Activated CD4-positive, alpha-beta T cell treated with anti-CD3 and anti-CD28 coated beads for 36 hours (primary cell): ENCODE measurements around the gene KRTAP10-11. TPM values are rescaled to one million over a fixed set of nuclear protein-coding genes. Genes with fewer than 3 reads are reported as not detected.
"Not testable (repeated sequence)": the region's sequence is repeated elsewhere in the genome, so short reads cannot be mapped to it uniquely, and the experiment has no call there.

ENCODE experiments used
- ATAC-seq: fragments of 200-7000 bp; cut with Tn5 transposase; one replicate; pipeline ENCODE4 v1.10.0; 2021; ENCODE audit warnings: mild to moderate bottlenecking, moderate library complexity
- CTCF ChIA-PET: fragments of 350-600 bp; sonication (Branson Sonifier 250); formaldehyde crosslinking; loops from one replicate; lab custom pipeline; 2021; ENCODE audit warnings: antibody characterized with exemption; lab: Charles Lee
- POLR2A ChIA-PET: fragments of 350-600 bp; sonication (Branson Sonifier 250); formaldehyde crosslinking; loops from one replicate; lab custom pipeline; 2021; ENCODE audit warnings: antibody characterized with exemption, inconsistent platforms; lab: Charles Lee
- DNase-seq: peaks from one replicate; pipeline ENCODE4 v3.0.0-alpha.2; 2020
- H3K27ac Mint-ChIP-seq: one replicate; pipeline ENCODE4 v1.8.0; 2021; ENCODE audit warnings: mixed read lengths
- H3K27me3 Mint-ChIP-seq: one replicate; pipeline ENCODE4 v1.8.0; 2021; ENCODE audit warnings: mixed read lengths
- H3K36me3 Mint-ChIP-seq: one replicate; pipeline ENCODE4 v1.8.0; 2021; ENCODE audit warnings: low read depth, mixed read lengths
- H3K4me1 Mint-ChIP-seq: one replicate; pipeline ENCODE4 v1.8.0; 2021; ENCODE audit warnings: mixed read lengths
- H3K4me3 Mint-ChIP-seq: one replicate; pipeline ENCODE4 v1.8.0; 2021; ENCODE audit warnings: mild to moderate bottlenecking, moderate library complexity, mixed read lengths
- H3K9me3 Mint-ChIP-seq: one replicate; pipeline ENCODE4 v1.8.0; 2021; ENCODE audit warnings: low read depth, mixed read lengths
- intact Hi-C, 2 experiments: fragments of 100-400 bp; cut with DNase I in 1 of 2; cut with micrococcal nuclease in 1 of 2; formaldehyde crosslinking; loops; one replicate each; pipeline versions ENCODE4 v1.14.2 to v1.15.1; 2022 to 2024; cut with DNase I, micrococcal nuclease
- total RNA-seq, 2 experiments: library from RNA; stranded (reverse); gene quantifications; one replicate each; pipeline ENCODE4 v1.2.3, GENCODE V29; 2021

KRTAP10-11 gene
- total RNA-seq, 2 experiments from 2014 or later = not detected

DNA sequence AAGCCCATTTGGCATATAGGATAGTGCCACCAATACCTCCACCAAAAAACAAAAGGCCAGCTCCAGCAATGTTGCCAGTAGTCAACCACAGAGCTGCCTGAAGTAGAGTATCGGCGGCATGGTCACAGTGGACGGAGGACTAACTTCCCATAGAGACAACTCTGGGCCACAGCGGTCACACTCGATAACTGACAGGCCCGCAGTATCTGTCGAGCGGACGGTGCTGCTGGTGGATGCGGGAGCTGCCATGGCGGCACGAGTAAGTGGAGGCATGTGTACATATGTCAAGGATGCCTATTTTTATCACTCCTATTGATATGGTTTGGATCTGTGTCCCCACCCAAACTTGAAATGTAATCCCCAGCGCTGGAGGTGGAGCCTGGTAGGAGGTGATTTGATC, 31.7 kb downstream of the KRTAP10-11 start:
- Mint-ChIP-seq H3K27me3 (no peaks in the 10 kb centered on the region), H3K9me3 (peaks cover 11% of the 10 kb centered on the region), H3K4me3 (no peak overlapping the region), H3K4me1 (no peaks in the 10 kb centered on the region), H3K27ac (no peak overlapping the region), H3K36me3 (no peaks in the 10 kb centered on the region)
- no peak for ATAC-seq
- intact Hi-C loops = no loop called here
- ChIA-PET POLR2A (no interaction called here), CTCF (interaction anchor here (0.6 kb wide), 1 partner anchor 9 kb away, joined by 3 read pairs; no protein-coding TSS in a partner anchor)
- DNase-seq = no peak

DNA sequence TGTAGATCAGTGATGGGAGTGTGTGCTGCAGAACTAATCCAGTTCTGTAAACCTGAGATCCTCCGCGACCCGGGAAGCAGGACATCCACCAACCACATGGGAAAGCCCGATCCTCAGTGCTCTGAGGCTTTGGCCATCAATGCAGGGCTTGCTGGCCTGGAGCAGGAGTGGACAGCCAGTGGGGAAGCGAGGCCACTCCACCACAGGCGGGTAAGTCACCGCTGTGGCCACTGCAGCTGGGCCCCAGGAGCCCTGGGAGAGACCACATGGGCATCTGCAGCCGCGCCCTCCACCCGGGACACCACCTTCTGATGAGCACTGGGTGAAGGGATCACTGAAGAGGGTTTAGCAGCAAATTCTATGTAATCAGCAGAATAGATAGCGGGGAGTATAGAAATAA, 34.9 kb downstream of the KRTAP10-11 start:
- no peak for DNase-seq
- Mint-ChIP-seq H3K27ac (no peak overlapping the region), H3K4me3 (no peak overlapping the region), H3K36me3 (no peaks in the 10 kb centered on the region), H3K4me1 (peaks cover 3% of the 10 kb centered on the region), H3K9me3 (no peaks in the 10 kb centered on the region), H3K27me3 (peaks cover 4% of the 10 kb centered on the region)
- ATAC-seq = no peak
- ChIA-PET CTCF (no interaction called here), POLR2A (no interaction called here)
- intact Hi-C loops = no loop called here

DNA sequence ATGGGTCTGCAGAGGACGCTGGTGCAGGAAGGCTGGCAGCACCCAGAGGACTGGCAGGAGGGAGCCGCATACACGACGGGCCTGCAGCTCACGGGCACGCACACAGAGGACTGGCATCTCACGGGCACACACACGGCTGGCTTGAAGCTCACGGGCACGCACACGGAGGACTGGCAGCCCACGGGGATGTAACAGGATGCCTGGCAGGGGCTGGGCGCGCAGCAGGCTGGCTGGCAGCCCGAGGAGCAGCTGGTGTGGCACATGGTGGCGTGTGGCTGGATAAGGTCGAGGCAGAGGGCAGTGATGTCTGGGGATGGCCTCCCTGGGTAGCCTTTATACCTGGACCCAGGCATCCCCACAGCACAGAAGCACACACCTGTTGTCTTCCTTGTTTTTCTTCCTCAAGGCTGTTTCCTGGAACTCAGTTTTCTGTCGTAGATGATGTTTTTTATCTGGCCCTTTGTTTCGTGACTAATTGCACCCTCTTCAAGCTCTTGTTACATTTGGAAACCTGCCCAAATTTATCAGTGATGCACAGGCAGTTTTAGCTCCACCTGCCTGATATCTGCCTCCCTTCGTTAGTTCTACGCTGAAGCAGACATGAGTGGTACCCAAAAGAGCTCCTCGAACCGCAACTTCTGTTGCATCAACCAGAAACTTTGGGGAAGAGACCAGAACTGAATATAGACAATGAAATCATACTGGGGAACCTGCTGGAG, 35.8 kb downstream of the KRTAP10-11 start, which contains the start of gene KRTAP12-1:
TSS of gene KRTAP12-1 (minus strand) at position 303 of the 719 bp plus-strand sequence. CDS start at position 263, 40 bp downstream.
- Mint-ChIP-seq H3K27ac (no peak within 1 kb of the TSS), H3K4me3 (no peak within 1 kb of the TSS), H3K9me3 (no peaks in the 10 kb centered on the region), H3K36me3 (no peaks in the 10 kb centered on the region), H3K27me3 (peaks cover 9% of the 10 kb centered on the region), H3K4me1 (peaks cover 7% of the 10 kb centered on the region)
- ChIA-PET CTCF (no interaction called here), POLR2A (no interaction called here)
- DNase-seq (no peak), ATAC-seq (no peak)
- intact Hi-C loops = no loop called here

DNA sequence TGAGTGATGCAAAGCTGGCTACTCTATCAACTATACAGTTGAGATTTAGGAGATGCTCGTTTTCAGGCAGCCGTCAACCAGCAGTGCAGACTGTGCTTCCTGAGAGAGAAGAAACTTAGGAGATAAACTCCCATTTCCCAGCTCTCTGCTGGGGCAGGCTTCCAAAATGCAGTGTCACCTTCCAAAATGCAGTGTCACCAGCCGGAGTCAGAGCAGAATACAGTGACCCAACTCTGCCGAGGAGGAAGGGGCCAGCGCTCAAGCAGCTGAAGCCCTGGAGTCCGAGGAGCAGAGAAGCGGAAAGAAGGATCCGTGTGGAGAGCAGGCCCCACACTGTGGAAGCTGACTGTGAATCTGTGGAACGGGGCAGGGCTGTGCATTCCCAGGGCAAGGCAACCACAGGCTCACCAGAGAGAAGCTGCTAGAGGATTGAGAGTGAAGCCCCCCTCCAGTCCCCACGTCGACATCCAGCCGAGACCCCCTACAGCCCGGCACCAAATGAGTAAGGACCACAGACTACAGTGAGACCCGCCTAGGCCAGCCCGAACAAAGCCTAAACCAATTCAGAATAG, 36.5 kb downstream of the KRTAP10-11 start:
- no peak overlapping the region for H3K27ac Mint-ChIP-seq
- intact Hi-C loops = no loop called here

DNA sequence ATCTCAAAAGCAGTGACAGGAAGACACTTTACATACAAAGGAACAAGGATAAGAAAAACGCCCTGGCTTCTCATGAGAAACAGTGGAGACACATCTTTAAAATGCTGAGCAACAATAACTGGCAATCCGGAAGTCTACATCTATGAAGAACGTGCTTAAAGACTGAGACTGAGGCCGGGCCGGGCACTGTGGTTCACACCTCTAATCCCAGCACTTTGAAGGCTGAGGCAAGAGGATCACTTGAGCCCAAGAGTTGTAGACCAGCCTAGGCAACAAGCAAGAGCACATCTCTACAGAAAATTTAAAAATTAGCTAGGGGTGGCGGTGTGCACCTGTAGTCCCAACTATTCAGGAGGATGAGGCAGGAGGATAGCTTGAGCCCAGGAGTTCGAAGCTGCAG, 37.9 kb downstream of the KRTAP10-11 start:
- H3K27ac Mint-ChIP-seq = no peak overlapping the region

More for the DNA sequence above, 36.5 kb downstream of the KRTAP10-11 start:
- no peak for DNase-seq
- peaks cover 7% of the 10 kb centered on the region for H3K4me1 Mint-ChIP-seq
- peaks cover 9% of the 10 kb centered on the region for H3K27me3 Mint-ChIP-seq
- ChIA-PET POLR2A (no interaction called here), CTCF (no interaction called here)
- no peak for ATAC-seq
- no peak overlapping the region for H3K4me3 Mint-ChIP-seq
- H3K9me3 Mint-ChIP-seq = no peaks in the 10 kb centered on the region
- no peaks in the 10 kb centered on the region for H3K36me3 Mint-ChIP-seq

DNA sequence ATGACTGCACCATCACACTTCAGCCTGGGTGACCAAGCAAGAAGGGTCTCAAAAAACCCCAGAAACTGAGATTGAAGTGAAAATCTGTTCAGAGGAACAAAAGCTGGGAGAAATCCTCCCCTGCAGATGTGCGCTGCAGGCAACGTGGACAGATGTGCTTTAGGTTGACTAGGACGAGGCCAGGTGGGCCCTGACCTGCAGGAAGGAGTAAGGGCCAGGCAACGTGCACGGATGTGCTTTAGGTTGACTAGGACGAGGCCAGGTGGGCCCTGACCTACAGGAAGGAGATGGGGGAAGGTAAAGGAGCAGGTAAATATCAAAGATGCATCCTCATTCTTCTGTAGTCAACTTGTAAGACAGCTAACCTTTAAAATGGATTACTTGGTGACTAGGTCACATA, 38.3 kb downstream of the KRTAP10-11 start:
- Mint-ChIP-seq H3K9me3 (no peaks in the 10 kb centered on the region), H3K27me3 (peaks cover 9% of the 10 kb centered on the region), H3K27ac (no peak overlapping the region), H3K4me1 (peaks cover 7% of the 10 kb centered on the region), H3K36me3 (no peaks in the 10 kb centered on the region), H3K4me3 (no peak overlapping the region)
- POLR2A ChIA-PET = no interaction called here
- ATAC-seq (no peak), DNase-seq (no peak)
- CTCF ChIA-PET = interaction anchor here (0.6 to 0.7 kb wide), 2 partner anchors 105 to 316 kb away, joined by 3 read pairs; no protein-coding TSS in a partner anchor
- intact Hi-C loops = no loop called here

More for the DNA sequence above, 37.9 kb downstream of the KRTAP10-11 start:
- Mint-ChIP-seq H3K4me1 (peaks cover 7% of the 10 kb centered on the region), H3K27me3 (peaks cover 9% of the 10 kb centered on the region), H3K36me3 (no peaks in the 10 kb centered on the region), H3K9me3 (no peaks in the 10 kb centered on the region), H3K4me3 (no peak overlapping the region)
- DNase-seq = no peak
- intact Hi-C loops = no loop called here
- CTCF ChIA-PET = interaction anchor here (0.6 kb wide), 1 partner anchor 104 kb away, joined by 3 read pairs; no protein-coding TSS in a partner anchor
- no peak for ATAC-seq
- POLR2A ChIA-PET = no interaction called here

DNA sequence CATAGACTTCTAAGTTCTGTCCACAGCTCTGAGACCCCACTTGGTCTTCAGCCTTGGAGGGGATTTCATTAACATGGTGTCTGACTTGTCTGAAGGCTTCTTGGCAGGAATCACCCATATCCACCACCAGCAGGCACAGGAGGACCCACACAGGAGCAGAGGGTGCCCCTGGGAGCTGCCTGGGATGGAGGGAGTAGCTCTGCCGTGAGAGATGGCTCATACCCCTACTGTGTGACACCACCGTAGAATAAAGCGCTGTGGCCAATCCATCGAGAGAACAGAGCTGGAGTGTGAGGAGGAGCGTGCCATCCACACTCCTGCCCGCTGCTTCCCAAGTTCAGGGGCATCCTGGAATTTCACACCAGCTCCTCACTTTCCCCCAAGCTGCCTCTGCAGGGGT, 38.8 kb downstream of the KRTAP10-11 start:
- H3K27me3 Mint-ChIP-seq, H3K4me3 Mint-ChIP-seq, DNase-seq, H3K27ac Mint-ChIP-seq, H3K36me3 Mint-ChIP-seq, ATAC-seq, intact Hi-C loops, H3K4me1 Mint-ChIP-seq, H3K9me3 Mint-ChIP-seq, POLR2A ChIA-PET: not testable (repeated sequence)
- CTCF ChIA-PET = interaction anchor here (0.7 kb wide), 1 partner anchor 315 kb away, joined by 3 read pairs; no protein-coding TSS in a partner anchor

DNA sequence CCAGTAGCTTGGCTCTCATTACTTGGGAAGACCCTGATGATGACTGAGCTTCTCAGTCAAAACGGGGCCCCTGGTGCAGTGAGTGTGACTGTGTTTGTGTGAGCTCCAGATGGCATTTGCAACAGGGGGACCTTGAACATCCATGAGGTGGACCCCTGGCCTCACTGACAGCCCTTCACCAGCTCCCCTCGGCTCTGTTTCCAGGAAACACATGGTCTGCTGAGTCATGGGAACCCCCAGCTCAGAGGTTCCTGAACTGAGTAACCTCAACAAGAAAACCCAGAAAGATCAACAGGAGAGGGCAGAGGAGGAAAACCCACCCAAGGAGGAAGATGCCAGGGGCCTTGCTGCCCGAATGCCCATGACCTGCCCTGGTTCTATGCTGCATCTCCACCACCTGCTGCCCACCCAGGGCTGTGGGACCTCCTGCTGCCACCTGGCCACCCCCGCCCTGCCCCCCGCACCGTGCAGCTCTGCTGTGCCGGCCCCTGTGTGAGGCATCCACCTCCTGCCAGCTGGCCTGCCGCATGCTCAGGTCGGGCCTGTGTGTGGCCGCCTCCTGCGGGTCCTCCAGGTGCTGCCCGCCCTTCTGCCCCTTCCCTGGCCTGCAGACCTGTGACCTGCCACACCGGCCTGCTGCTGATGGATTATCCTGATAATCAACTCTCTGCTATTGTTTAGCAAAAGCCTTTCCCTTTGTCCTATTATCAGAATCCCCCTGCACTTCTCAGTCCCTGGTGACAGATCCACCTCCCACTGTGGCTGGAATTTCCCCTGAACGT, 40.0 kb downstream of the KRTAP10-11 start:
- CTCF ChIA-PET = interaction anchor here (0.8 kb wide), 1 partner anchor 9 kb away, joined by 3 read pairs; no protein-coding TSS in a partner anchor
- peaks cover 9% of the 10 kb centered on the region for H3K27me3 Mint-ChIP-seq
- intact Hi-C loops = no loop called here

DNA sequence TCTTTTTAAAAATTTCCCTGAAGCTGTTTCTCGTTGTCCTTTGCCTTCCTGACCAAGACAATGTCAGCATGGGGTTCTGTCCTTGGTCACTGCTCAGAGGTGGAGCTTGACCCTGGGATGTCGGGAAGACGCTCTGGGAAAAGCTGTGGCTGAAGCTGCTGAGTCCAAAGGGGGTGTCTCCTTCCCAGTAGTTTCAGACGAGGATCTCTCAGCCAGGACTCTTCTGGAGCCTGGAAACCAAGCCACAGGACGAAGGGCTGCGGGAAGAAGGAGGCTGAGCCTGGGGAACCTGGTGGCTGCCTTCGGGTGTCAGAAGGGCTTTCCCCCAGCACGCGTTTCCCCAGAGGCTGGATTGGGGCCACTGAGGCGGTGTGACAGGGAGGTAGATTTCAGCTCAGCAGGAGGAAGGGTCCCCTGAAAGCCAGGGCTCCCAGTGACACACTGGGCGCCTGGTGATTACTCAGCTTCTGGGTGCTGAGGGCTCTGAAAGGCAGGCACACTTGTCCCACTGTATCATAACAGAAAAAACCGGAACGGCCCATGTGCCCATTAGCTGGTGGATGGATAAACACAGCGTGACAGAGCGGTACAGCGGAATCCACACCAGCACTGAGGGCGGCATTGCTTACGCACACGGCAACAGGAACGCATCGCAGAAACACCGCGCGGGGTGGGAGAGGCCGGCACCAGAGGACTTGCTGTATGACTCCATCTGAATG, 40.8 kb downstream of the KRTAP10-11 start:
- peaks cover 9% of the 10 kb centered on the region for H3K27me3 Mint-ChIP-seq
- H3K27ac Mint-ChIP-seq = peak overlapping the region; percentile 24
- no peak overlapping the region for H3K4me3 Mint-ChIP-seq
- no peaks in the 10 kb centered on the region for H3K36me3 Mint-ChIP-seq
- DNase-seq (no peak), ATAC-seq (no peak)
- ChIA-PET CTCF (no interaction called here), POLR2A (no interaction called here)
- peaks cover 14% of the 10 kb centered on the region for H3K4me1 Mint-ChIP-seq
- no peaks in the 10 kb centered on the region for H3K9me3 Mint-ChIP-seq
- intact Hi-C loops = no loop called here

More for the DNA sequence above, 40.0 kb downstream of the KRTAP10-11 start:
- Mint-ChIP-seq H3K27ac (no peak overlapping the region), H3K4me3 (no peak overlapping the region), H3K36me3 (no peaks in the 10 kb centered on the region), H3K9me3 (no peaks in the 10 kb centered on the region), H3K4me1 (peaks cover 9% of the 10 kb centered on the region)
- ATAC-seq (peak; percentile 47), DNase-seq (no peak)
- POLR2A ChIA-PET = no interaction called here

DNA sequence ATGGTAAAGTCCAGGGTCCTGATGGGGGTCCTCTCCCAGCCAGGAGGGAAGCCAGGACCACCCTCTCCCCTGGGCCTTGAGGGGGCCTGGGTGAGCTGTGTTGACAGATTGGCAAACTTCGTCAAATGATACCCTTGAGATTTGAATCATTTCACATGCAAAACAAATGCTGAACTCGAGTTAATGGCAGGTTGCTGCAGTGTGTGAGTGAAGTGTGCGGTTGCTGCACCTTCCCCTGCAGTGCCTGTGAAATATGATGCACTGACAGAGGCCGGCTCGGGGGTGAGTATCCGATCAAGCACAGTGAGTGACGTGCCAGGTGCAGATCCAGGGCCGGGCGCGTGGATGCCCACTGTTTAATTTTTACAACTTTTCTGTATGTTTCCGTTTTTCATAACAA, 41.5 kb downstream of the KRTAP10-11 start:
- DNase-seq = no peak
- peaks cover 14% of the 10 kb centered on the region for H3K4me1 Mint-ChIP-seq
- POLR2A ChIA-PET = no interaction called here
- ATAC-seq = no peak
- H3K9me3 Mint-ChIP-seq = peaks cover 5% of the 10 kb centered on the region
- no peak overlapping the region for H3K4me3 Mint-ChIP-seq
- CTCF ChIA-PET = no interaction called here
- H3K27me3 Mint-ChIP-seq = peaks cover 9% of the 10 kb centered on the region
- no peak overlapping the region for H3K27ac Mint-ChIP-seq
- intact Hi-C loops = no loop called here
- no peaks in the 10 kb centered on the region for H3K36me3 Mint-ChIP-seq

DNA sequence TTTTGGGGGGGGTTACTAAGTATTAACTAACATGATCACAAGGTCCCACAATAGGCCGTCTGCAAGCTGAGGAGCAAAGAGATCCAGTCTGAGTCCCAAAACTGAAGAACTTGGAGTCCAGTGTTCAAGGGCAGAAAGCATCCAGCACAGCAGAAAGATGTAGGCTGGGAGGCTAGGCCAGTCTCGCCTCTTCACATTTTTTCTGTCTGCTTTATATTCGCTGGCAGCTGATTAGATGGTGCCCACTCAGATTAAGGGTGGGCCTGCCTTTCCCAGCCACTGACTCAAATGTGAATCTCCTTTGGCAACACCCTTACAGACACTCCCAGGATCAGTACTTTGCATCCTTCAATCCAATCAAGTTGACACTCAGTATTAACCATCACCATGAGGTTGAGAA, 43.5 kb downstream of the KRTAP10-11 start:
- CTCF ChIA-PET, H3K36me3 Mint-ChIP-seq, ATAC-seq, DNase-seq, H3K4me3 Mint-ChIP-seq, POLR2A ChIA-PET, intact Hi-C loops, H3K27ac Mint-ChIP-seq: not testable (repeated sequence)
- Mint-ChIP-seq H3K27me3 (peaks cover 12% of the 10 kb centered on the region), H3K9me3 (peaks cover 13% of the 10 kb centered on the region), H3K4me1 (peaks cover 17% of the 10 kb centered on the region)
